ENCODE results near the gene KLRK1. TPM values are rescaled to one million over a fixed set of nuclear protein-coding genes. Genes with fewer than 3 reads are reported as not detected.
A peak's percentile ranks its signal among the peaks of the same experiment; 100 is the strongest.
"Not testable (repeated sequence)": the region's sequence is repeated elsewhere in the genome, so short reads cannot be mapped to it uniquely, and the experiment has no call there.

KLRK1 gene
- total RNA-seq, 1 experiment from 2014 or later = 0.95 TPM

DNA sequence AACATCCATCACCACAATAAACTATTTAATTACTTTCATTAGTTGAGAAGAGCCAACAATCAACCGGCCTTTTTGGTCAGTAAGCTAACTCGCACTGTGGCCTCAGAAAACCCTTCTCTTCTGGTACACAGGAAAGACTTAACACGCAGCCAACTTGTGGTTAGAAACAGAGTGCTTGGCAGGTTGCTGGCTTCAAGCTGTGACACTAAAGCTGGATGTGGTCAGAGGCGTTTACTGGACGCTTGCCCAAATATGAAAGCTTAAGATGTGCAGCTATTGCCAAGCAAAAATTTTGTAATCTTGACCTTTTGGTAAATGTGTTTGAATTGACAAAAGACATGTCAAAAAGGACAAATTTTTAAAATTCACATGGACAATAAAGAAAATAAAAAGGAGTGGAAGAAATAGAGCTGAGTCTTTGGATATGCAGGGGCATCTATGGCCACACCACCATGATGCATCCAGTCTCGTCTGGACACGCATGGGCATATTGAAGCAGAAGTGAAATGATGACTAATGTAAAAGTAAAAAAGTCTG lies 2.6 kb upstream of the KLRK1 start:
- TF ChIP-seq POLR2AphosphoS5 (IDR thresholded peaks at IDR 0.05; ENCODE audit: low read depth, low read length) = peak; percentile 63; the same call in 1 of the 2 replicates
- TF ChIP-seq, protein P1, sequence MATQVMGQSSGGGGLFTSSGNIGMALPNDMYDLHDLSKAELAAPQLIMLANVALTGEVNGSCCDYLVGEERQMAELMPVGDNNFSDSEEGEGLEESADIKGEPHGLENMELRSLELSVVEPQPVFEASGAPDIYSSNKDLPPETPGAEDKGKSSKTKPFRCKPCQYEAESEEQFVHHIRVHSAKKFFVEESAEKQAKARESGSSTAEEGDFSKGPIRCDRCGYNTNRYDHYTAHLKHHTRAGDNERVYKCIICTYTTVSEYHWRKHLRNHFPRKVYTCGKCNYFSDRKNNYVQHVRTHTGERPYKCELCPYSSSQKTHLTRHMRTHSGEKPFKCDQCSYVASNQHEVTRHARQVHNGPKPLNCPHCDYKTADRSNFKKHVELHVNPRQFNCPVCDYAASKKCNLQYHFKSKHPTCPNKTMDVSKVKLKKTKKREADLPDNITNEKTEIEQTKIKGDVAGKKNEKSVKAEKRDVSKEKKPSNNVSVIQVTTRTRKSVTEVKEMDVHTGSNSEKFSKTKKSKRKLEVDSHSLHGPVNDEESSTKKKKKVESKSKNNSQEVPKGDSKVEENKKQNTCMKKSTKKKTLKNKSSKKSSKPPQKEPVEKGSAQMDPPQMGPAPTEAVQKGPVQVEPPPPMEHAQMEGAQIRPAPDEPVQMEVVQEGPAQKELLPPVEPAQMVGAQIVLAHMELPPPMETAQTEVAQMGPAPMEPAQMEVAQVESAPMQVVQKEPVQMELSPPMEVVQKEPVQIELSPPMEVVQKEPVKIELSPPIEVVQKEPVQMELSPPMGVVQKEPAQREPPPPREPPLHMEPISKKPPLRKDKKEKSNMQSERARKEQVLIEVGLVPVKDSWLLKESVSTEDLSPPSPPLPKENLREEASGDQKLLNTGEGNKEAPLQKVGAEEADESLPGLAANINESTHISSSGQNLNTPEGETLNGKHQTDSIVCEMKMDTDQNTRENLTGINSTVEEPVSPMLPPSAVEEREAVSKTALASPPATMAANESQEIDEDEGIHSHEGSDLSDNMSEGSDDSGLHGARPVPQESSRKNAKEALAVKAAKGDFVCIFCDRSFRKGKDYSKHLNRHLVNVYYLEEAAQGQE (IDR thresholded peaks at IDR 0.05; ENCODE audit: insufficient read depth in 1 of 2, low read depth in 2 of 2, low read length in 1 of 2) = no peak
- peak; percentile 46; the same call in 1 of the 2 replicates for TF ChIP-seq TCF7L2 (IDR thresholded peaks at IDR 0.05; ENCODE audit: low read depth, low read length)
- no peaks in the 10 kb centered on the region for H3K36me3 ChIP-seq (ENCODE audit: control insufficient read depth, insufficient read depth, low read length)
- in situ Hi-C loops (cut with HindIII; ENCODE audit: low pct_unique_long_range_greater_than_20kb, low sequenced_read_pairs) = no loop called here
- DNase-seq (ENCODE audit: low read depth, low spot score) = no peak
- H3K4me1 ChIP-seq (ENCODE audit: control insufficient read depth, insufficient read depth, low read length) = peaks cover 33% of the 10 kb centered on the region
- BruUV-seq (replicated peaks) = no TSS peak
- H3K27me3 ChIP-seq (ENCODE audit: control insufficient read depth, insufficient read depth, low read length) = no peaks in the 10 kb centered on the region
- ATAC-seq = peak; percentile 84
- ChIA-PET CTCF (no interaction called here), POLR2A (interaction anchor here (0.6 kb wide), 1 partner anchor 207 kb away, joined by 4 read pairs; no protein-coding TSS in a partner anchor)
- peak overlapping the region; percentile 96 for H3K27ac ChIP-seq (ENCODE audit: low read length)
- no peaks in the 10 kb centered on the region for H3K9me3 ChIP-seq (ENCODE audit: control insufficient read depth, insufficient read depth, low read depth, low read length)
- intact Hi-C loops (cut with micrococcal nuclease; ENCODE audit: unreplicated experiment) = no loop called here
- H3K4me3 ChIP-seq (ENCODE audit: low read depth in 2 of 2, low read length in 2 of 2) = no peak overlapping the region

DNA sequence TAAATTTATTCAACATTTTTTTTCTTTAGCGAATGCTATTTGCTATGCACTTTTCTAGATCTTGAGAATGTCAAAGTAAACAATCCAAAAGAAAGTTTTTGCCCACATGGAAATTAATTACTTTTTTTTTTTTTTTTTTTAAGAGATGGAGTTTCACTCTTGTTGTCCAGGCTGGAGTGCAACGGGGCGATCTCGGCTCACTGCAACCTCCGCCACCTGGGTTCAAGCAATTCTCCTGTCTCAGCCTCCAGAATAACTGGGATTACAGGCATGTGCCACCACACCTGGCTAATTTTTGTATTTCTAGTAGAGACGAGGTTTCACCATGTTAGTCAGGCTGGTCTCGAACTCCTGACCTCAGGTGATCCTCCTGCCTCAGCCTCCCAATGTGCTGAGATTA lies 1.1 kb upstream of the KLRK1 start:
- DNase-seq (ENCODE audit: low read depth, low spot score); H3K27me3 ChIP-seq (ENCODE audit: control insufficient read depth, insufficient read depth, low read length); H3K4me3 ChIP-seq (ENCODE audit: low read depth in 2 of 2, low read length in 2 of 2); CTCF ChIA-PET; BruUV-seq (replicated peaks); H3K9me3 ChIP-seq (ENCODE audit: control insufficient read depth, insufficient read depth, low read depth, low read length); ATAC-seq; H3K36me3 ChIP-seq (ENCODE audit: control insufficient read depth, insufficient read depth, low read length); in situ Hi-C loops (cut with HindIII; ENCODE audit: low pct_unique_long_range_greater_than_20kb, low sequenced_read_pairs); POLR2A ChIA-PET; intact Hi-C loops (cut with micrococcal nuclease; ENCODE audit: unreplicated experiment): not testable (repeated sequence)
- peaks cover 33% of the 10 kb centered on the region for H3K4me1 ChIP-seq (ENCODE audit: control insufficient read depth, insufficient read depth, low read length)
- peak overlapping the region; percentile 96; the same call in 1 of the 2 replicates for H3K27ac ChIP-seq (ENCODE audit: low read length)

DNA sequence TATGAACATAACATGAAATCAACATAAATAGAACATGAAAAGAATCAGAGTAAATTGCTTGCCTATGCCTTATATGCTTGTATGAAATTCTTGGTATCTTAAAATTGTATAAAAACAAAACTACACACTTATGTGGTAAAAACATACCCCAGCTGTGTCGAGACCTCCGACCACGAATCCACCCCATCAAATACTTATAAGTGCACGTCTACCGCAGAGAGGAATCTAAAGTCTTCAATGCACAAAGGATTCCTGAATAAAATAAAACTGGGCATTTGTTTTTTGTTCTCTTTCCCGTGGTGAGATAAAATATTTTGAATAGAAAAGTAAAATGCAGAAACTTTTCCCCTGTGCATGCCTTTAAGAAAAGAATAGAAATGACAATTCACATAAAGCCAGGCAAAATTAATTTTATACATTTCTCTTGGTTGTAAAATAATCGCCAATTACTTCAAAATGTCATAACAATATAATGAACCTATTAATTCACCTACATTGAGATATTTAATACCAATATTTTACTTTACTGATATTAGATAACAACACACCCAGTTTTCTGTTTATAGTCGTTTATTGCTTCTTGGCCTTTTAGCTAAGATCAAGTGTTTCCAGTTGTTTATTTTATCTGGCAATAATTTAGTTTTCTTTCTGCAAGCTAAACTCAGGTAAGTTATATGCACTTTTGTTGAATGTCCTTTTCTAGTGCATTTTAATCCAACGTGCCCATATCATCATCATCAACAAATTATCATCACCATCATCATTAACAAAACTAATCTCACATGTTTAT lies 1.0 kb downstream of the KLRK1 start:
- Histone ChIP-seq H3K4me3 (ENCODE audit: low read depth in 2 of 2, low read length in 2 of 2) (no peak overlapping the region), H3K4me1 (ENCODE audit: control insufficient read depth, insufficient read depth, low read length) (peaks cover 21% of the 10 kb centered on the region), H3K27me3 (ENCODE audit: control insufficient read depth, insufficient read depth, low read length) (no peaks in the 10 kb centered on the region), H3K9me3 (ENCODE audit: control insufficient read depth, insufficient read depth, low read depth, low read length) (no peaks in the 10 kb centered on the region), H3K27ac (ENCODE audit: low read length) (no peak overlapping the region; the same call in 1 of the 2 replicates), H3K36me3 (ENCODE audit: control insufficient read depth, insufficient read depth, low read length) (no peaks in the 10 kb centered on the region)
- no TSS peak for BruUV-seq (replicated peaks)
- in situ Hi-C loops (cut with HindIII; ENCODE audit: low pct_unique_long_range_greater_than_20kb, low sequenced_read_pairs) = no loop called here
- ATAC-seq = no peak
- CTCF ChIA-PET = no interaction called here
- DNase-seq (ENCODE audit: low read depth, low spot score) = no peak
- TF ChIP-seq POLR2AphosphoS5 (IDR thresholded peaks at IDR 0.05; ENCODE audit: low read depth, low read length) (no peak), SIN3A (IDR thresholded peaks at IDR 0.05; ENCODE audit: borderline replicate concordance, insufficient read depth, low read depth, low read length) (no peak), TCF7L2 (IDR thresholded peaks at IDR 0.05; ENCODE audit: low read depth, low read length) (no peak)
- TF ChIP-seq, protein P1 (IDR thresholded peaks at IDR 0.05; ENCODE audit: insufficient read depth in 1 of 2, low read depth in 2 of 2, low read length in 1 of 2) = no peak
- TF ChIP-seq, protein P2, sequence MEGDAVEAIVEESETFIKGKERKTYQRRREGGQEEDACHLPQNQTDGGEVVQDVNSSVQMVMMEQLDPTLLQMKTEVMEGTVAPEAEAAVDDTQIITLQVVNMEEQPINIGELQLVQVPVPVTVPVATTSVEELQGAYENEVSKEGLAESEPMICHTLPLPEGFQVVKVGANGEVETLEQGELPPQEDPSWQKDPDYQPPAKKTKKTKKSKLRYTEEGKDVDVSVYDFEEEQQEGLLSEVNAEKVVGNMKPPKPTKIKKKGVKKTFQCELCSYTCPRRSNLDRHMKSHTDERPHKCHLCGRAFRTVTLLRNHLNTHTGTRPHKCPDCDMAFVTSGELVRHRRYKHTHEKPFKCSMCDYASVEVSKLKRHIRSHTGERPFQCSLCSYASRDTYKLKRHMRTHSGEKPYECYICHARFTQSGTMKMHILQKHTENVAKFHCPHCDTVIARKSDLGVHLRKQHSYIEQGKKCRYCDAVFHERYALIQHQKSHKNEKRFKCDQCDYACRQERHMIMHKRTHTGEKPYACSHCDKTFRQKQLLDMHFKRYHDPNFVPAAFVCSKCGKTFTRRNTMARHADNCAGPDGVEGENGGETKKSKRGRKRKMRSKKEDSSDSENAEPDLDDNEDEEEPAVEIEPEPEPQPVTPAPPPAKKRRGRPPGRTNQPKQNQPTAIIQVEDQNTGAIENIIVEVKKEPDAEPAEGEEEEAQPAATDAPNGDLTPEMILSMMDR (IDR thresholded peaks at IDR 0.05) = no peak
- POLR2A ChIA-PET = interaction anchor here (0.6 kb wide), 1 partner anchor 342 kb away, joined by 5 read pairs; no protein-coding TSS in a partner anchor
- intact Hi-C loops (cut with micrococcal nuclease; ENCODE audit: unreplicated experiment) = no loop called here

DNA sequence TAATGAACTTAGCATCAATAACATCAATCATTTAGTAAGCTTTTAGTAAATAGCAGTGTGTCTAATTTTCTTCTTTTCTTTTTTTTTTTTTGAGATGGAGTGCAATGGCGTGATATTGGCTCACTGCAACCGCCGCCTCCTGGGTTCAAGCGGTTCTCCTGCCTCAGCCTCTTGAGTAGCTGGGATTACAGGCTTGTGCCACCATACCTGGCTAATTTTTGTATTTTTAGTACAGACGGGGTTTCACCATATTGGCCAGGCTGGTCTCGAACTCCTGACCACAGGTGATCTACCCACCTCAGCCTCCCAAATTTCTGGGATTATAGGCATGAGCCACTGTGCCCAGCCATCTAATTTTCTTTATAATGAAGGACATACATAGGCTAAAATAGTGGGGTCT lies 2.3 kb downstream of the KLRK1 start:
- H3K4me1 ChIP-seq (ENCODE audit: control insufficient read depth, insufficient read depth, low read length); H3K36me3 ChIP-seq (ENCODE audit: control insufficient read depth, insufficient read depth, low read length); BruUV-seq (replicated peaks); in situ Hi-C loops (cut with HindIII; ENCODE audit: low pct_unique_long_range_greater_than_20kb, low sequenced_read_pairs); CTCF ChIA-PET; DNase-seq (ENCODE audit: low read depth, low spot score); intact Hi-C loops (cut with micrococcal nuclease; ENCODE audit: unreplicated experiment); H3K4me3 ChIP-seq (ENCODE audit: low read depth in 2 of 2, low read length in 2 of 2); ATAC-seq; H3K27me3 ChIP-seq (ENCODE audit: control insufficient read depth, insufficient read depth, low read length); H3K27ac ChIP-seq (ENCODE audit: low read length); POLR2A ChIA-PET; H3K9me3 ChIP-seq (ENCODE audit: control insufficient read depth, insufficient read depth, low read depth, low read length): not testable (repeated sequence)
